GM18511 (cell line): Measurements from ENCODE around the gene UBR1.
"Not testable (repeated sequence)": the region's sequence is repeated elsewhere in the genome, so short reads cannot be mapped to it uniquely, and the experiment has no call there.

Experiments used
- ATAC-seq: cut with Tn5 transposase; IDR thresholded peaks from one replicate; pipeline ENCODE4 v1.9.1; 2021; ENCODE audit warnings: mild to moderate bottlenecking, moderate library complexity; ENCODE audit not compliant: unreplicated experiment

Gene UBR1

GRCh38 chr15:43067717-43068461 lies 37.9 kb downstream of the UBR1 start:
- ATAC-seq, result no peak

DNA sequence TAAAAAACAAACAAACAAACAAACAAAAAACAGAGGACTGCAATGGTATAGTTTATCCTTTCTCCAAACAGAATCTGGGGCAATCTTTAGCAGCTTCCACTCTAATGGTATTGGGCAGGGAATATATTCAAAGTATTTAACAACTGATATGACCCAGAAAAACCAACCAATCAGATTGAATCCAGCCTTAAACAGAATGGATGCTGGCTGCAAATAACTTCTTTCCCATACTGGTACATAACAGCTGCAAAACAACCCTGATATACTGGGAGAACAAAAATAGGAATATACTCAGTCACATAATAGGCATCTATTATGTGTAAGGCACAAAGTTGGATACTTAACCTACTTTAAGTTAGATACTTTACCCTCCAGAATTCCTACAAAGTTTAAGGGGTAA lies 49.1 kb downstream of the UBR1 start:
- no peak for ATAC-seq

DNA sequence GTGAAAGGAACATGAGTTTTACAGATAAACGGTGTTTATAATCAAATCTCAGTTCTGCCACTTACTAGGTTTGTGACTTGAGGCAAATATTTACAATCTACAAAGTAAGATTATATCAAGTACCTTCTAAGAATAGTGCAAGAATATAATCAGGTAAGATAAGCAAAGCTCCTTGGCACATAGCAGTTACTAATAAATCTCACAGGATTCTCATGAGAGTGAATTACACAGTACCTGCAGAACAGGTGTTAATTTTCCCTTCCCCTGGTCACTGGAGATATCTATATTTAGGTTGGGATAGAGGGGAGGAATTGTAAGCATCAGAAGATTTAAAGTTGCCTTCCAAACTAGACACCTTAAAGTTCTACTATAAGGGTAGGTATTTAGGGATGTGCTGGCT lies 53.0 kb downstream of the UBR1 start:
- no peak for ATAC-seq

GRCh38 chr15:43048935-43049334 lies 56.9 kb downstream of the UBR1 start:
- ATAC-seq, result no peak

DNA sequence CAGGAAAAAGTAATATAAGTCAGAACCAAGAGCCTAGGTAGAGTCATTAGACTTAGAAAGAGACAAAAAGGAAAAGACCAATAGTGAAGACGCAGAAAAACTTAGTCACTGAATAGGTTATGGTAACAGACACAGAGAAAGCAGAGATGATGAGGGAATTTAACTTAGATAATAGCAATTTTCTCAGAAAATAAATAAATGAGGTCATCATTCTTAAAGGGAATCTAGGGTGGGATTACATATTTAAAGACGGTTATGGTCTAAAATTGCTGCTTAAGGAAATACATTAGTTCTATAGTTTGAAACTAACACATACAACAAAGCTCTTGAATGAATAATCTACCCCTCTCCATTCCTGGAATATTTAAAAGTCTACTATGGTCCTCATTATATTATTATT lies 59.4 kb downstream of the UBR1 start:
- no peak for ATAC-seq

DNA sequence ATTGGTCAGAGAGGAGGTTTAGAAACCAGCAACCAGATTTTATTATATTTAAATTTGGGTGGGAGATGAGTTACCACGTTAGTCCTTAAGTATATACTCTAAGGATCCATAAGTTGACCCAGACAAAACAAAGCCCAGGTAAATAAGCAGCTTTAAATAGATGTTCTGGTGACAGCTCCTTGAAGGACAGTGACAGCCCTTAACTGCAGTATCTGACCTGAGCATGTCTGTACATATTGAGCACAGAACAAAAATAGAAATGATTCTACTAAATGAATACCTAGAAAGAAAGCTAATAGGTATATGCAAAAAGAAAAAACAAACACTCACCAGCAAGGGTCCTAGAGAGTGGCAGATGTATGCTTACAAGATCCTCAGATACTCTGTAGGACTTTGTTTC lies 63.0 kb downstream of the UBR1 start:
- ATAC-seq, result no peak

- ATAC-seq, result not testable (repeated sequence)
Observed at GRCh38 chr15:43041085-43041484, 64.8 kb downstream of the UBR1 start.

DNA sequence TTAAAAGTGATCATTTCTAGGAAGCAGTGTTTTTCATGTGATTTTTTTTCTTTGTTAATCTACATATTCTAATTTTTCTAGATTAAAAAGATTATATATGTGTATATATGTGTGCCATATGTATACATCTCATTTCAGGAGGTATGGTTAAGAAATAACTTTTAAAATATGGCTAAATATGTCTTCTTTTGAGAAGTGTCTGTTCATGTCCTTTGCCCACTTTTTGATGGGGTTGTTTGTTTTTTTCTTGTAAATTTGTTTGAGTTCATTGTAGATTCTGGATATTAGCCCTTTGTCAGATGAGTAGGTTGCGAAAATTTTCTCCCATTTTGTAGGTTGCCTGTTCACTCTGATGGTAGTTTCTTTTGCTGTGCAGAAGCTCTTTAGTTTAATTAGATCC lies 70.6 kb downstream of the UBR1 start:
- not testable (repeated sequence) for ATAC-seq

DNA sequence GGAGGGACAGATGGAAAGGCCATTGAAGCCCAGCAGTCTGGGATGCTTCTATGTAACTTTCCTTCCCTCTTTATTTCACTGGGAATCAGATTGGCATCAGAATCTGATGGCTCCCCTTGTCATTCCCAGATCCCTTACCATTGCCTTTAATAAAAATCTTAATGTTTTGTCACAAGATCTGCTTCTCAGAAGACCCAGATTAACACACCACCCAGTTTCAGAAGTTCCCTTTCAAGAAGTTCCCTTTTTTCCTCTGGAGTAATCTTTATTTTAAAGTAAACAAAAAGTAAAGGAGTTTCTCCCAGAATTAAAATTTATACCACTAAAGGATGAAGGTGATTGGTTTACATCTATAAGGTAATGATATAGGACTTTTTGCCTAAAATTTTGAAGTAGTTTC lies 76.4 kb downstream of the UBR1 start:
- ATAC-seq, result no peak

DNA sequence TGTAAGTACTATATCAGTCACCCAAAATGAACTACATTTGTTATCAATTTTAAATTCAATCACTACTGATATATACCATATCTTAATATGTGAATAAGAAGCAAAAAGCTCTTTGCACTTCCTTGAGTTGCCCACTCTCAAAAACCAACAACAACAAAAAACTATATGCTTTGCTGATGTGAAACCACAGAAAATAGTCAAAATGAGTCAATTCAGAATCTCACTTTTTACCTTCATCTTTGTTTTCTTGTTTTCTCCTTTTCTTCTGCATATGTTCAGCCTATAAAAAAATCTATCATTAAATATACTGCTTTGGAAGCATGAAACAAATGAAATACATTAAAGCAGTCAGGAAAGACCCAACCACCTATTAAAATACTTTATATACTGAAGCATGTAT lies 80.7 kb downstream of the UBR1 start:
- no peak for ATAC-seq

- not testable (repeated sequence) for ATAC-seq
Observed at GRCh38 chr15:43014671-43015070, 91.2 kb downstream of the UBR1 start.

GRCh38 chr15:43009206-43009605 lies 96.6 kb downstream of the UBR1 start:
- no peak for ATAC-seq

DNA sequence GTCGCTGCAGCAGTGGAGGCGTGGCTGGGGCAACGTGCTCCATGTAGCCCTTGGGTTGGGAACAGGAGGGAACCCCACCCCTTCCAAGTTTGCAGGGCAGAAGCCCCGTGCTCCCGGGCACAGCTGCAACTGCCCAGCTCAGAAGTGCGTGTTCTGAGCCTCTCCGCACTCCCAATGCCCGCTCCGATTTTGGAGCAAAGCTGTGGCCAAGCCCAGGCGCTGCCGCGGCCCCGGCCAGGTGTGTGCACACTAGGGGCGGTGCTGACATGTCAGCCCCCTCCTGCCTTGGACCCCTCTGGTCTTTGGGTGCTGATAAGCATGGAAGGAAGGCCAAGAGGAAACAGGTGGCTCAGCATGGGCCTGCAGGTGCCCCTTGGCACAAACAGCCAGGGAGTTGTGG lies 97.7 kb downstream of the UBR1 start:
- ATAC-seq, result no peak

GRCh38 chr15:43007551-43007950 lies 98.3 kb downstream of the UBR1 start:
- ATAC-seq, result no peak

DNA sequence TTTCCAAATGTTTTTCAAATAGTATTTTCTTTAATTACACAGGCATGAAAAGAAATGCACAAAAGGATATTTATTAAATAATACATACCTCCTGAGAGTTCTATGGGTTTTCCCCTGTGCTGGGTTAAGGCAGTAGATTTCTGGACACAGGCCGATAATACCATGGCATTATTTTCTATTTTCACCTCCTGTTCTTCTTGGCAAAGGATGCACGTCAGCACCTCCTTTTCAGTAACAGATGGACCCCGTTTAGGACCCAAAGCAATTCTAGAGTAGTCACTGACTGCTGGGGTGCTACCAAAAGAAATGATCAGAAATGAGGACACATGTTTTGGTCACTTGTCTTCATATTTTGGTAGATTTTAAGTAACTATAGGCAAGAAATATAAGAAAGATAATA lies 98.8 kb downstream of the UBR1 start:
- no peak for ATAC-seq

DNA sequence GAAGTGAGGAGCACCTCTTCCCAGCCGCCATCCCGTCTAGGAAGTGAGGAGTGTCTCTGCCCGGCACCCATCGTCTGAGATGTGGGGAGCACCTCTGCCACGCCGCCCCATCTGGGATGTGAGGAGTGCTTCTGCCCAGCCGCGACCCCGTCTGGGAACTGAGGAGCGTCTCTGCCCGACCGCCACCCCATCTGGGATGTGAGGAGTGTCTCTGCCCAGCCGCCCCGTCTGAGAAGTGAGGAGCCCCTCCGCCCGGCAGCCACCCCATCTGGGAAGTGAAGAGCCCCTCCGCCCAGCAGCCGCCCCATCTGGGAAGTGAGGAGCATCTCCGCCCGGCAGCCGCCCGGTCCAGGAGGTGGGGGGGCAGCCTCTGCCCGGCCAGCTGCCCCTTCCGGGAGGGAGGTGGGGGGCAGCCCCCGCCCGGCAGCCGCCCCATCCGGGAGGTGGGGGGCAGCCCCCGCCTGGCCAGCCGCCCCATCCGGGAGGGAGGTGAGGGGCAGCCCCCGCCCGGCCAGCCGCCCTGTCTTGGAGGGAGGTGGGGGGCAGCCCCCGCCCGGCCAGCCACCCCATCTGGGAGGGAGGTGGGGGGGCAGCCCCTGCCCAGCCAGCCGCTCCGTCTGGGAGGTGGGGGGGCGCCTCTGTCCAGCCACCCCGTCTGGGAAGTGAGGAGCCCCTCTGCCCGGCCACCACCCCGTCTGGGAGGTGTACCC lies 100.8 kb downstream of the UBR1 start:
- not testable (repeated sequence) for ATAC-seq

DNA sequence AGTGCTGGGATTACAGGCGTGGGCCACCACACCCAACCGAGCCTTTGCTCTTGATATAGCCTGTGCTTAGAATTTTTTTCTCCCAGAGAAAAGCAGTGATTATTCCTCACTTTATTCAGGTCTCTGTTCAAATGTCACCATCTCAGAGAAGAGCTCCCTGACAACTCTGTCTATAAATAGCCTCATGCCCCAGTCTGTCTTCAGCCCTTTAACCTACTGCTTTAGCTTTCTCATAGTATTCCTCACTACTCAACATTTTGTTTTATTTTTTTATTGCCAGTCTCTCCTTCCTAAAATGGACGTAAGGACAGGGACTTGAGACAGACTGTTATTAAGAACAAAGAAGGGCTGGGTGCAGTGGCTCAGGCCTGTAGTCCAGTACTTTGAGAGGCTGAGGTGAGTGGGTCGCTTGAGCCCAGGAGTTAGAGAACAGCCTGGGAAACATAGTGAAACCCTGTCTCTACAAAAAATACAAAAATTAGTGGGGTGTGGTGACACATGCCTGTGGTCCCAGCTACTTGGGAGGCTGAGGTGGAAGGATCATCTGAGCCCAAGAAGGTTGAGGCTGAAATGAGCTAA lies 106.5 kb downstream of the UBR1 start:
- no peak for ATAC-seq

- no peak for ATAC-seq
Observed at GRCh38 chr15:42996871-42997270, 109.0 kb downstream of the UBR1 start.

DNA sequence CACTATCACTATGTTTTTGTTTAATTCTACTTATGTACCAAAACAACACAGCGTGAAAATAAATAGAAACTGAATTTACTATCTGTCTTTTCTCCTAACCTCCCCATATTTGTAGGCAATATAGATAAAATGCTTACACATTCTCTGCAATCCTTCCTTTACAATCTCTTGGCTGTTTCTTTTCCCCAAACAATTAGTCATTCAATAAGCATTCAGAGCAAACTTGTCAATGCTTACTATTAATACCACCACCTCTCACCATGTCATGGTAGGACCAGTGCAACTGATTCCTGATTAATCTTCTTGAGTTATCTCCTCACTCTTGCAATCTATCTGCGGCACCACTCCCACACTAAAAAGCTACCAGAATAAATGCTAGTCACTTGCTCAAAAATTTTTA lies 111.3 kb downstream of the UBR1 start:
- ATAC-seq, result no peak

DNA sequence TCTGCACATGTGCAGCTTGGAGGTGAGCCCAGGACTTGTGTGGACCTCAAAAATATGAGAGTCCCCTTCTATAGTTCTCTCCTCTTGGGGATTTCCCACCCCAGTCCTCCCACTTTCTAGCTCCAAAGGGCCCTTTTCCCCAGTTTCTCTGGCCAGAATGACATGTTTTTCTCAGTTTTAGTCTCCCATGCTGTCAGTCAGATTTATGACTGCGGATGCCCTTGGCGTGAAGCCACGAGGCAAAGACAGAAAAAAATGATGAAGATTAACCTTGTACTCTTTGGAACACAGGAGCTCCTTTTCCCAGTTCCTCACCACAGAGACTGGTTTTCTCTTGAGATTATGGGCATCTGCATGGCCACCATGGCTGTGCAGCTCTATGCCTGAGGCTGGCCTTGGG lies 113.2 kb downstream of the UBR1 start:
- no peak for ATAC-seq

GRCh38 chr15:42986693-42987342 lies 119.0 kb downstream of the UBR1 start:
- ATAC-seq, result no peak
